Inferior parietal cortex (tissue), 1 donor: ENCODE data around the gene GRIN2A.

Experiments used
- DNase-seq: peaks from one replicate; pipeline ENCODE4 v3.0.0-alpha.2; 2016; ENCODE audit errors: extremely low spot score

The GRIN2A gene

DNA sequence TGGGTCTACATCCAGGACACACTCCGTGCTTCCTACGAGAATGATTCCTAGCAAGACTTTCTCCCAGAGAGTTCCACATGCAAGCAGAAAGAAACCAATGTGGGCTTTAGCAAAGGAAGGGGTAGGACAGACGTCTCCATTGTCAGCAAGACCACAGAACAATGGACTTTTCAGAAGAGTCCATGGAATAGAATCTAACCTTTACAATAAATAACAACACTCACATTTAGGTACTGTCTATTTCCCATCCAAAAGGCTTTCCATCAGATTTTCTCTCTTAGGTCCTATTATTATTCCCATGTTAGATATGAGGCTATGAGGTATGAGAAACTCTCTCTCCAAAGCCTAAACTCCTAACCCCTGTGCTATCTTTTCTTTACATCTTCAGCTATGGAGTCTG, 360.9 kb downstream of the GRIN2A start:
- DNase-seq: no peak

DNA sequence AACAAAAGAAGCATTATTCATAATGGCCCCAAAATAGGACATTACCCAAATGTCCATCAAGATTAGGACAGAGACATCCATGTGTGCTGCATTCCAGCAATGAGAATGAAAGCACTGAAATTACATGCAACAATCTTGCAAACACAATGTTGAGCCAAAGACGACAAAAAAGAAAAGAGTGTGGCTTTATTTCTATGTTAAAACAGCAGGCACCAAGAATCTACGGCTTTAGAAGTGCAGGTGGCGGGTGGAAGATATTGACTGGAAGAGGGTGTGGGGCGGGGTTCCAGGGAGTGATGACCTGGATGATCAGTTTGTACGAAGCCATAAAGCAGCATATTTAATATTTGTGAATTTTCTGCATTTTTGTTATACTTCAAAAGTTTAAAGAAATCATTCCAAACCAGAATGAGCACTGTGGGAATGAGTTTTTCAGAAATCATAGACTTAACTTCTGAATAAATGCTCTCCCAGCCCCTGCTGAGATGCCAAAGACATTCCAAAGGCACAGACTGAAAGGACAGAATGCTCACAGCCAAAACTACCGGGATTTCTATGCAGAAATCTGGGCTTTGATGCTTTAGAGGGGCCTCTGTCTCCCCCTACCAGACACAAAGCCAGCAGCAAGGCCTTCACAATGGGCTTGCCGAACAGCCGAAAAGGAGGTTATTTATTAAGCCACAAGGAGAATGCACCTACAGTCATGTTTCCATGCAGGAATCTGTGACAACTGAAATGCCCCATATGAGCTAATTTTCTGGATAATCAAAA, 361.6 kb downstream of the GRIN2A start:
- no peak for DNase-seq

DNA sequence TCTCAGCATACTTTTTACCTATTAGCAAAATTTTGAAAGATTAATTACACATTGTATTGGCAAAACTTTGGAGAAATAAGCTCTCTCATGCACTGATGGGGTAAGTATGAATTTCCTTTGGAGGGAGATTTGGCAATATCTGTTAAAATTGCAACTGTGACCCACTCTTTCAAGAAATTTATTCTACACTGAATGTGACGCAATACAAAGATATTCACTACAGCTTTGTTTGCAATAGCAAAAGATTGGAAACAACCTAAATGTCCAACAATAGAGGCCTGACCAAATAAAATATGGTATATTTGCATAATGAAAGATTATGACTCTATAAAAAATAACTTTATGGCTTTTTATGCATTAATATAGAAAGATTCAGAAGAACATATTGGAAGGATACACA, 363.5 kb downstream of the GRIN2A start:
- no peak for DNase-seq

DNA sequence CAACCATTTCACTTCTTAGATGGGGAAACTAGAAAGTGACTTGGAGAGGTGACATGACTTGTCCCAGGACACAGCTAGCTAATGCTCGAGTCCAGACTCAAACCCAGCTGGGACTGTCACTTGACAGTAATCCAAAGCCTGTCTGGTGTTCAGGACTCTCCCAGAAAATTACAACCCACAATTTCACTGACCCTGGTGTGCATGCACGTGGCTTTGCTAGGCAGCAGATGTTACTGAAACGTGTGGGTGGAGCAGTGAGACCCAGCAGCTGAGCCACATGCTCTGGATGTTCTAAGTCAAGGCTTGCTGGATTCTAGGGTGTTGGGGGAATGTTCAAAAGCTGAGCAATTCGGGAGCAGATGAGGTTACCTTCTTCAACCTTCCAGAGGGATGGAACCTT, 364.6 kb downstream of the GRIN2A start:
- no peak for DNase-seq

DNA sequence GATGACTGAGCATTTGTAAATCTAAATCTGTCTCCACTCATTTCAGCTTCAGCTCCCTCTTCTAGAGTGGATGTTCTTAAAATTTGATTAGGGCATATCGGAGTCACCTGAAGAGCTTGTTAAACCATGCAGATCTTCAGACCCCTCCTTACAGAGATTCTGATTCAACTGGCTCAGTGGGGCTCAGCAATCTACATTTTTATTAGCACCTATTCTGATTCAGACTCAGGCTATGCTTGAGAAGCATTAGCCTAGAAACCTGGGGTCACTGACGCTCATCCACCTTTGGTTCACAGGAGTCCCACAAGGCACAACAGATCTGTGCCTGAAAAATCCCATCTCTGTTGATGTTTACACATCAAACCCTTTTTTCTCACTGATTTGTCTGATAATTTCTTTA, 365.6 kb downstream of the GRIN2A start:
- DNase-seq: no peak

DNA sequence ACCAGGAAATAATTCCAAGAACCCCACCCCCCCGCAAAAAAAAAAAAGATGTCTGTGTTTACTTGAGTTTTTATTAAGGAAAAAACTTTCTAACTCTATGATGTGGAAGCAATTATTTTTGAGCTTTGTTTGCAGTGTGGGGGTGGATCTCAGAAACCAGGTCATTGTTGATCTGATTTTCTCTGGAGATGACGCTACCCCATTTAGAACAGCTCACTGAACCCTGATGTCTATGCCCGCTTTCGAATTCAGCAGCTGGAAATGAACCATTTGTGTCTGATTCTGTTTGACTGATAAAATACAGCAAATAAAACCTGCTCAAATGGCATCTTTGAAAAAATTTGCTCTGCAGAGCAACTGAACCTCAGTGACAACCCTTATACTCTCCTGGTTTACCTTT, 368.6 kb downstream of the GRIN2A start:
- no peak for DNase-seq

DNA sequence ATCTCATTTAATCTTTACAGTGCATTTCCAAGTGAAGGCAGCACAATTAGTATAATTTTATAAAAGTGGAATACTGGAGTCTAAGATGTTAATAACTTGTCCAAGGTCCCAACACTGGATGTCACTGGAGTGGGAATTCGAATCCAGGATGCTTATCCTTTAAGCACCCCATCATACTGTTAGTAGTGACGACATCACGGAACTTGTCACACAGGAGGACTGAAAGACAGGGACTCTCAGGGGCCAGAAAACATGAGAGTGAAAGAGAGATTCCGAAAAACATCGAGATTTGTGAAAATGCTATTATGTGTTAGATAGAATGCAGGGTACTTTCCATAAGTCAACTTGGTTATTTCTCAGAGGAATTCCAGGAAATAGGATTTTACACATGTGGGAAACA, 374.0 kb downstream of the GRIN2A start:
- DNase-seq: no peak

DNA sequence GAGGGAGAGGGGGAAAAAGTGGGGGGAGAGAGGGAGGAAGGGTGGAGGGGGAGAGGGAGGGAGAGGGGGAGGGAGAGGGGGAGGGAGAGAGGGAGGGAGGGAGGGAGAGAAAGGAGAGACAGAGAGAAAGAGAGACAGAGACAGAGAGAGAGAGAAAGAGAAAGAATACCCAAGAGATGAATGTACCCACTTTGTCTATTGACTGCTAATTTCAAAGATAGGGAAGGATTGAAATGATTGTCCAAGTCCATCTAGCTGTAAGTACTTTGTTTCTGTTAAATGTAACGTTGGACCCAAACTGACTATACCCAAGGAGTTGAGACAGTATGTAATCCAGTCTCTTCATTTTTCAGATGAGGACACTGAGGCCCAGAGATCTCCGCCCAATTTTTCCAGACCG, 374.9 kb downstream of the GRIN2A start:
- no peak for DNase-seq

DNA sequence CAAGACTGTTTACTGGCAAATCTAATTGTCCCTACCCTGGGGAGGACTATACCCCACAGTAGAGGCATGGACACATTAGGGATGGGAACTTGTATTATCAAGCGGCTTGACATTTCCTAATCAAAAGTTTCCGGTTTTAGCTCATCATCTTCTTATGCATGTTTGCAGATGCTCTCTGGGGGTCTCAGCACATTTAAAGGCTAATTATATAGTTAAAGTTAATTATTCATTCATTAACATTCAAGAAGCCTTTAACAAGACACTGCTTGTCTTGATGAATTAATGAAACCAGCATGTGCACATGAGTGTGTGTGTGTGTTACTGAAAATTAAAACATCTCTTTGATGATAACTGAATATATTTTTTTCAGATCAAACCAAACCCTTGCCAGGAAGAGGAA, 377.1 kb downstream of the GRIN2A start:
- no peak for DNase-seq

DNA sequence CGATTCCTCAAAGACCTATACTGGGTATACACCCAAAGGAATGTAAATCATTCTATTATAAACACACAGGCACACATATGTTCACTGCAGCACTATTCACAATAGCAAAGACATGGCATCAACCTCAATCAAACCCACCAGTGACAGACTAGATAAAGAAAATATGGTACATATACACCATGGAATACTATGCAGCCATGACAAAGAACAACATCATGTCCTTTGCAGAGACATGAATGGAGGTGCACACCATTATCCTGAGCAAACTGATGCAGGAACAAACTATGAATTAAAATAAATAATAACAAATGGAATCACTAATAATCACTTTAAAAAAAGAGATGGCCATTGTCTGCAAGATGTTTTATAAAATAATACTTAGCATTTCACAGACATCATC, 380.1 kb downstream of the GRIN2A start:
- DNase-seq: no peak

DNA sequence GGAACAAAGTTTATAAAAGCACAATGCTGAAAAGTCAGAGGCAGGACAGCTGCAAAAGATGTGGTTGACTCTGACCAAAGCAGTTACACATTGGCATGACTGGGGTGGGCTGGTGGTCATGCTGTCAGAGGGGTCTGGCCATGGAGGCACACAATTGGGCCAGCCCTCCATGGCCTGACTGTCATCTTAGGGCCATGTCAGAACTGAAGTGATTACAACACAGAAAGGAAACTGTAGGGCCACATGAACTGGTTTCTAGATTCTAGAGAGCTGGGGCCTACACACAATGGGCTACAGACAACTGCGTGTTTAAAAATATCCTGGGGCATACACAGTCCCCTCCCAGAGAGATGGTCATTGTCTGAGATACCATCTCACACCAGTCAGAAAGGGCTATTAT, 380.6 kb downstream of the GRIN2A start:
- no peak for DNase-seq

DNA sequence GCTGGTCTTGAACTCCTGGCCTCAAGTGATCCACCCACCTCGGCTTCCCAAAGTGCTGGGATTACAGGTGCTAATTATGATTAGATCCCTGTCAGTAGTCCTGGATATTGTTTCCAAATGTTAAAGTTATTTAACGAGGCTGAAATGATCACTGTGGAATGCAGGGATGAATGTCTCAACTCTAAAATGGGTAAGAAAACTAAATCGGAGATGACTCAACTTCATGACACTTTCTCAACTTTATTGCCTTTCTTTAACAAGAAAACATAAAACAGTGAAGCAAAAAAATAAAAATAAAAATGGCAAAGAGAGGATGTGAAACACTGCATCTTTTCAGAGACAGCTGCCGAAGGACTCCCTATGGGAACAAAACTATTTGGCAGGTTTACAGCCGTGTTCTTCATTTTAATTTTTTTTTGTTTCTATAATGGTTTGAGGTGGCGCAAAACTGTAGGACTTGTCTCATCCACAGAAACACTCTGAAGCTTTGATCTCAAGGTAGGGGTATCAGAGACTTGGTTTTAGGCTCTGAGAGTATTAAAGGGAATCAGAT, 382.0 kb downstream of the GRIN2A start:
- DNase-seq: peak; percentile 51

DNA sequence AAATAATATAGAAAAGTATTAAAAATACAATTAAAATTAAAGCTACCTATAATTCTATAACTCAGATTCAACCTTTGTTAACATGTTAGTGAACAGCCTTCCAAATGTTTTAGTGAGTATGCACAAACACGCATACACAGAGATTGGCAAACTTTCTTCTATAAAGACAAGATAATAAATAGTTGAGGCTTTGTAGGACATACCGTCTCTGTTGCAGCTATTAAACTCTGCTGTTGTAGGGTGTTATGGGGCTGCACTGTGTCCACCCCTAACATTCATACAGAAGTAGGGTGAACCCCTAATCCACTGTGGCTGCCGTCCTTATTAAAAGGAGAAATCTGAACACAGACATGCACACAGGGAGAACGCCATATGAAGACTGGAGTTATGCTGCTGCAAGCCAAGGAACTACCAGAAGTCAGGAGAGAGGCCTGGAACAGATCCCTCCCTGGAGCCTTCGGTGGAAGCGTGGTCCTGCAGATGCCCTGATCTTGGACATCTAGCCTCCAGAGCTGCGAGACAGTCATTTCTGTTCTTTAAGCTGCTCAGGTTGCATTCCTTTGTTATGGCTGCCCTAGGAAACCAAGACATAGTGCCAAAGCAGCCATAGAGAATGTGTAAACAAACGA, 383.2 kb downstream of the GRIN2A start:
- DNase-seq: no peak

DNA sequence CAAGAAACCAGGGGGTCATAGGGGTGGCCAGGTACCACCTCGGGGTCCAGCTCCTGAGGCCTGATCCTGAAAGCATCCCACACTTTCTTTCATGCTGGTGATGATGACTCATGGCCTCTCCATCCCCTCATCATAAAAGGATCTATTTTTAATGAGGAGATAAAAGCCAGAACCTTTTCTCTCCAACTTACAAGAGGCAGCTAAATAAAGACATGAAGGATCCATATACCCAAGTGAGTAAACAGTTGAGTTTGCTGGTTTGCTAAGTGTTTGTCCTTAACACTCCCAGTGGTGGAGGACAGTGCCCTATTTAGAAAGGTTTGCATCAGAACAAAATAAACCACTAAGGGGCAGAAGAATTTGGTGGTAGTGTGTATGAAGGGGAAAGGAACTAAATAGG, 383.8 kb downstream of the GRIN2A start:
- no peak for DNase-seq

DNA sequence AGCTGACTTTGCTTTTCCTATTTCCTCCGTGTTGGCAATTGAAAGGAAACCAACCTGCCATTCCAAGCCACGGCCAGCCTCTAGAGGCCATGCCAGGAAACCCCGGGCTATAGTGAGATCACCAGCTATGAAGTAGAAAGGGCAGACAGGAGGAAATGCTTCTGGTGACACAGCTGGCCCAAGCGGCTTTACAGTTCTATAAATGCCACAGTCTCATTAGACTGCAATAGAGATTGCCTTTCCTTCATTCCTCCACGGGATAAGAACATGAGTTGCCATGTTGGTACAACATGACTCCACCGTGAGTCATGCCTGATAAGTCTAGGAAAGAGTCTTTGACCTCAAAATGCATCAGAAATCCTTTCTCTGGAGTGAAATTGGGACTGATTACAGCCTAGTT, 384.9 kb downstream of the GRIN2A start:
- DNase-seq: no peak

DNA sequence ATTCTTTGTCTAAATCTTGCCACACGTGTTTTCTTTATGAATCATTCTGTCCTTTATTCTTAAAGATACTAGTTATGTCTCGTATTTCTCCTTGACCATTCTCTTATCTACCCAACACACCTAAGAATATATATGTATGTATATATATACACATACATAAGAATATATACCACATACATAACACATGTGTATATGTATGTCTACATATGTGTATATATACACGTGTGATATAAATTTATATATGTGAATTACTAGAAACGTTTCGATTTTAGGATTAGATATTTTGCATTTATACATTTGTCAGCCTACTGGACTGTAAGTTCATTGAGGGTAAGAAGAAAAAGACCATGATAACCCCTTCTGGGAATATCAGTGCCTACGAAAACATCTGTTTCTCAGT, 388.6 kb downstream of the GRIN2A start:
- no peak for DNase-seq

DNA sequence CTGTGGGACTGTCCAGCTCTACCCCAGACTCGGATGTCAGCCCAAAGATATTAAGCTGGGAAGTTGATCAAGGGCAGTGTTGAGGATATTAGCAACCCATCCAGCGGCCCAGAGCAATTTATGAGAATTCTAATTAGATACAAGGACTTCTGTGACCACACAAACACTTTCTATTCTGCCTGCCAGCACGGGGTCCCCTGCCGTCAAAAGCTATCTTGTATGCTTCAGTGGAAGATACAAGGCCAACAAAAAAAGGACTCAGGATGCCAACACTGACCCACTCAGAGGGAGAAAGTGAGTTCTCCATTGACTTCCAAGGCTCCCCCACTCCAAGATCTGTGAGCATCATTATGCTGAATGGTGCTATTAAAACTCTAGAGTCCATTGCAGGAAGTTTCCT, 390.7 kb downstream of the GRIN2A start:
- DNase-seq: no peak

DNA sequence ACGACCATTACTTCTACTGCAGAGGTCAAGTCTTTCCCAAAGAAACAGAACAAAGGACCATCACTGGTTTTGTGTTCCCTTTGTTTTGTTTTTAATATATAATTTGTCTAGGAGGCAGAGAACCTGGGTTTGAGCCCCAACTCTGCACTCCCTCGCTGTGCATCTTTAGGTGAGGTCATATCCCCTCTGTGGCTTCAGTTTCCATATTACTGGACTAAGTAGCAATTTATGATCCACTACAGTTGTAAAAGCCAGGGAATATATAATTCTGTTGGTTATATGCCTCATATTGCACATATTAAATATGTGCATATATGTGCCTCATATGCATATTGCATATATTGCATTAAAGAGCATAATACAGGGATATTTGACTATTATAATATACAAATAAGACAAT, 392.0 kb downstream of the GRIN2A start:
- DNase-seq: no peak

DNA sequence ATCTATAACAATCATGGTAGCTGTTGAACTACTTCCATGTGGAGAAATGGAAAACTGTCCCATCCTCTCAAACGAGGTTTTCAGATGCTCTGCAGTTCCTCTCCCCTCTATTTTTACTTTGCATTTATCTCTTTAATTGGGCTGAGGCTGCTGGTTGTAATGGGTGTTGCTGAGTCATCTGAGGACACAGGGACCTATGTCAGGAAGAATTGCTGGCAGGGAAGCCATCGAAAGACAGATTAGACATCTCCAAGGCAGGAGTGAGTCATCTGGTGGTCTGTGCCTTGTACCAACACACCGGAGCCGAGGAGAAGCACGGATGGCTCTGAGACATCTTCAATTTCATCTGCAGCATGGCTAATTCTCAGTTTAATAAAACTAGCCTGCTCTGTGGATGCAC, 394.5 kb downstream of the GRIN2A start:
- no peak for DNase-seq

DNA sequence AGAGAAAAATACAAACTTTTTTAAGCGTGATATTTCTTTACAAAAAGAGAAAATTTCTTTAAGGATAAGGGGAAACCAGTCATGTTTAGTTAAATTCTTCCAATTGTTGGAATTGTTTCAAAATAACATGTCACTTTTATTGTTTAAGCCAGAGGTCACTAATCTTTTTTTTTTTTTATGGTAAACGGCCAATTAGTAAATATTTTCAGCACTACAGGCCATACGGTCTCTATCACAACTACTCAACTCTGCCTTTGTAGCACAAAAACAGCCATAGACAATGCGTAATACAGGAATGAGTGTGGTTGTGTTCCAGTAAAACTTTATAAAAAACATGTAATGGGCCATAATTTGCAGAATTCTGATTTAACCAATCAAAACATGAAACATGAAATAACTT, 401.4 kb downstream of the GRIN2A start:
- DNase-seq: no peak

DNA sequence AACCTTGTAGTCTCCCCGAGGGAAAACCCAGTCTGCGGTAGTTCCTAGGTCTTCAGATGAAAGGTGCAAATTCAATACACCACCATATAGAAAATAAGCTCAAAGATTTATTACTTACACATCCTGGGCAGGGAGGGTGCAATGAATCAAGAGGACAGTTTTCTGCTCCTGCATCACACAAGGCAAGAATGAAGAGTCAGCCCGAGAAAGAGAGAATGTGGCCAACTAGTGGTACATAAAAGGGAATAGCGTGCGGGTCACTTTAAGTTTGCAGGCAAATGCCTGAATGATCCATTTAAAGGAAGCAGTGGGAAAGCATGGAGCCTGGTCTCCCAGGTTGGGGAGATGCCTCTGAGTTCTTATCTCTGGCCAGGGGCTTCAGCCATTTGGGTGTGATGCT, 403.4 kb downstream of the GRIN2A start:
- DNase-seq: no peak

DNA sequence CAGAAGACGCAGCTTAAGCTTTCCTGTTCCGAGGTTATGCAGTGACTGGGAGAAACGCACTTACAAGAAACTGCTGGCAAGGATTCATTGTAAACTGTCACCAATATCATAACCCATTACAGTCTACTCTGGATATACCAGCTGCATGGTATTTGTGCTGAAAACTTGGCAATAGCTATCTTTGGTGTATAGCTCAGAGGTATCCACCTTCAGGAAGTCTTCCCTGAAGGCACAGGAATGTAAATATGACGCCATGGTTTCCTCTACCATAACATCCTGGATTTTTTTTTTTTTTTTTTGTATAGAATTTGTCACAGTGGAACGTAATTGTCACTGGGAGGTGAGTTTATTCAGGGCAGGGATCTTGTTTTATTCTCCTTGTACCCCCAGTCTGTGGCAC, 406.2 kb downstream of the GRIN2A start:
- DNase-seq: no peak

DNA sequence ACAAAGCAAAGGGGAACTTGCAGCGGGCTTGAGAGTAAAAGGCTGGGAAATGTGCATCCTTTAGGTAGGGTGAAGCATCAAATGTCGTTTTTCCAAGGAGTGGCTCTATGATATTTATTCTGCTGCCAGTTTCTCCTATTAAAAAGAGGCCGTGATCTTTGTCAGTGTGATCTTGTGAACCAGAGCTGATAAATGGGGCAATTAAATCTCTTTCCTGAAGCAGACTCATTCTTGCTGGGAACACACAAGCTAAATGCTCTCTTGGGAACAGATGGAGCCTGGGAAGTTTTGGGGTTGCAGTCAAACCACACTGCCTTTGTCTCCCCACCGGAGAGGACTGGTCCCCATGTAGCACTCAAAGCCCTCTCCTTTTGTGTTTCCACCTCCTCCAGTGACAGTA, 408.9 kb downstream of the GRIN2A start:
- DNase-seq: no peak
